Effector memory CD8-positive, alpha-beta T cell (primary cell): ENCODE data around the gene PINK1.
"Not testable (repeated sequence)": the region's sequence is repeated elsewhere in the genome, so short reads cannot be mapped to it uniquely, and the experiment has no call there.

Experiments used
- ATAC-seq: fragments of 150-1000 bp; cut with Tn5 transposase; replicated peaks from 2 replicates; pipeline ENCODE4 v1.10.0; 2021; ENCODE audit warnings: mild to moderate bottlenecking, moderate library complexity
- DNase-seq, 3 experiments: peaks; one replicate each; pipeline ENCODE4 v3.0.0; 2021
- H3K27ac Mint-ChIP-seq, 2 donors: one replicate each; pipeline ENCODE4 v1.8.0; 2022; ENCODE audit warnings: mild to moderate bottlenecking in 2 of 2, mixed read lengths in 2 of 2, moderate library complexity in 2 of 2
- H3K27me3 Mint-ChIP-seq, 2 donors: one replicate each; pipeline ENCODE4 v1.8.0; 2022; ENCODE audit warnings: mixed read lengths in 2 of 2
- H3K36me3 Mint-ChIP-seq: one replicate; pipeline ENCODE4 v1.8.0; 2022; ENCODE audit warnings: mild to moderate bottlenecking, moderate library complexity, mixed read lengths; ENCODE audit not compliant: insufficient read depth
- H3K4me1 Mint-ChIP-seq, 2 donors: one replicate each; pipeline ENCODE4 v1.8.0; 2022; ENCODE audit warnings: low read depth in 2 of 2, mixed read lengths in 2 of 2
- H3K4me3 Mint-ChIP-seq, 2 donors: one replicate each; pipeline ENCODE4 v1.8.0; 2022; ENCODE audit warnings: mild to moderate bottlenecking in 2 of 2, mixed read lengths in 2 of 2, moderate library complexity in 2 of 2
- H3K9me3 Mint-ChIP-seq, 2 donors: one replicate each; pipeline ENCODE4 v1.8.0; 2022; ENCODE audit warnings: mixed read lengths in 2 of 2

Gene PINK1

GRCh38 chr1:20601129-20601825 is 32.0 kb upstream of the PINK1 start:
- DNase-seq (no peak), ATAC-seq (no peak)
- H3K36me3 Mint-ChIP-seq = peaks cover 2% of the 10 kb centered on the region
- peaks cover 7 to 9% of the 10 kb centered on the region in 2 donors for H3K27me3 Mint-ChIP-seq
- H3K4me1 Mint-ChIP-seq = no peaks in the 10 kb centered on the region
- H3K4me3 Mint-ChIP-seq = no peak overlapping the region
- H3K27ac Mint-ChIP-seq = no peak overlapping the region
- H3K9me3 Mint-ChIP-seq = no peaks in the 10 kb centered on the region

GRCh38 chr1:20602851-20603450 is 30.3 kb upstream of the PINK1 start:
- no peak overlapping the region for H3K27ac Mint-ChIP-seq
- ATAC-seq (no peak), DNase-seq (no peak)
- H3K9me3 Mint-ChIP-seq = no peaks in the 10 kb centered on the region
- H3K4me3 Mint-ChIP-seq = no peak overlapping the region
- no peaks in the 10 kb centered on the region for H3K4me1 Mint-ChIP-seq
- peaks cover 14 to 21% of the 10 kb centered on the region in 2 donors for H3K27me3 Mint-ChIP-seq
- H3K36me3 Mint-ChIP-seq = peaks cover 5% of the 10 kb centered on the region

GRCh38 chr1:20603504-20604464 is 29.5 kb upstream of the PINK1 start:
- no peak for DNase-seq
- Mint-ChIP-seq H3K27me3 (peaks cover 15 to 24% of the 10 kb centered on the region in 2 donors), H3K4me3 (no peak overlapping the region), H3K9me3 (no peaks in the 10 kb centered on the region), H3K4me1 (no peaks in the 10 kb centered on the region), H3K36me3 (peaks cover 5% of the 10 kb centered on the region), H3K27ac (no peak overlapping the region)
- no peak for ATAC-seq

- H3K27me3 Mint-ChIP-seq = peaks cover 14 to 33% of the 10 kb centered on the region in 2 donors
- no peaks in the 10 kb centered on the region for H3K9me3 Mint-ChIP-seq
- no peak for ATAC-seq
- H3K4me1 Mint-ChIP-seq = no peaks in the 10 kb centered on the region
- no peak overlapping the region for H3K27ac Mint-ChIP-seq
- peaks cover 3% of the 10 kb centered on the region for H3K36me3 Mint-ChIP-seq
- no peak overlapping the region for H3K4me3 Mint-ChIP-seq
- no peak for DNase-seq
Measured at GRCh38 chr1:20604678-20605077, 28.6 kb upstream of the PINK1 start.

- not testable (repeated sequence) for H3K9me3 Mint-ChIP-seq, ATAC-seq, H3K4me3 Mint-ChIP-seq, H3K36me3 Mint-ChIP-seq, H3K4me1 Mint-ChIP-seq, DNase-seq, H3K27ac Mint-ChIP-seq
- peaks cover 18 to 37% of the 10 kb centered on the region in 2 donors for H3K27me3 Mint-ChIP-seq
Measured at GRCh38 chr1:20606801-20607570, 26.3 kb upstream of the PINK1 start.

- no peak overlapping the region for H3K4me3 Mint-ChIP-seq
- H3K27me3 Mint-ChIP-seq = peaks cover 25 to 44% of the 10 kb centered on the region in 2 donors
- DNase-seq (no peak), ATAC-seq (no peak)
- no peak overlapping the region for H3K27ac Mint-ChIP-seq
- no peaks in the 10 kb centered on the region for H3K4me1 Mint-ChIP-seq
- H3K36me3 Mint-ChIP-seq = peaks cover 3% of the 10 kb centered on the region
- H3K9me3 Mint-ChIP-seq = no peaks in the 10 kb centered on the region
Measured at GRCh38 chr1:20609541-20609940, 23.7 kb upstream of the PINK1 start.

GRCh38 chr1:20610970-20611369 is 22.3 kb upstream of the PINK1 start:
- DNase-seq = no peak
- Mint-ChIP-seq H3K4me1 (no peaks in the 10 kb centered on the region), H3K27me3 (peaks cover 25 to 42% of the 10 kb centered on the region in 2 donors), H3K27ac (no peak overlapping the region), H3K9me3 (no peaks in the 10 kb centered on the region), H3K4me3 (no peak overlapping the region), H3K36me3 (peaks cover 3% of the 10 kb centered on the region)
- no peak for ATAC-seq

GRCh38 chr1:20611652-20612051 is 21.6 kb upstream of the PINK1 start:
- Mint-ChIP-seq H3K9me3 (no peaks in the 10 kb centered on the region), H3K27me3 (peaks cover 21 to 49% of the 10 kb centered on the region in 2 donors), H3K4me1 (no peaks in the 10 kb centered on the region), H3K4me3 (no peak overlapping the region), H3K27ac (no peak overlapping the region), H3K36me3 (peaks cover 3% of the 10 kb centered on the region)
- ATAC-seq (no peak), DNase-seq (no peak)

GRCh38 chr1:20612221-20612746 is 21.0 kb upstream of the PINK1 start:
- Mint-ChIP-seq H3K27me3 (peaks cover 21 to 44% of the 10 kb centered on the region in 2 donors), H3K4me3 (no peak overlapping the region), H3K4me1 (no peaks in the 10 kb centered on the region), H3K9me3 (no peaks in the 10 kb centered on the region), H3K27ac (no peak overlapping the region), H3K36me3 (peaks cover under 1% of the 10 kb centered on the region)
- DNase-seq = no peak
- ATAC-seq = no peak

- Mint-ChIP-seq H3K27me3 (peaks cover 24 to 43% of the 10 kb centered on the region in 2 donors), H3K4me3 (no peak overlapping the region), H3K9me3 (no peaks in the 10 kb centered on the region), H3K27ac (no peak overlapping the region), H3K4me1 (no peaks in the 10 kb centered on the region), H3K36me3 (no peaks in the 10 kb centered on the region)
- DNase-seq (no peak), ATAC-seq (no peak)
Measured at GRCh38 chr1:20614131-20614579, 19.1 kb upstream of the PINK1 start.

- Mint-ChIP-seq H3K4me3 (no peak overlapping the region), H3K9me3 (no peaks in the 10 kb centered on the region), H3K4me1 (no peaks in the 10 kb centered on the region), H3K27ac (no peak overlapping the region), H3K36me3 (no peaks in the 10 kb centered on the region), H3K27me3 (peaks cover 20 to 49% of the 10 kb centered on the region in 2 donors)
- ATAC-seq (no peak), DNase-seq (no peak)
Measured at GRCh38 chr1:20615946-20616846, 17.1 kb upstream of the PINK1 start.

GRCh38 chr1:20616847-20617487 is 16.3 kb upstream of the PINK1 start:
- ATAC-seq (no peak), DNase-seq (no peak)
- no peaks in the 10 kb centered on the region for H3K36me3 Mint-ChIP-seq
- H3K27me3 Mint-ChIP-seq = peaks cover 18 to 46% of the 10 kb centered on the region in 2 donors
- H3K4me1 Mint-ChIP-seq = no peaks in the 10 kb centered on the region
- no peak overlapping the region for H3K27ac Mint-ChIP-seq
- no peaks in the 10 kb centered on the region for H3K9me3 Mint-ChIP-seq
- H3K4me3 Mint-ChIP-seq = no peak overlapping the region
